ENCODE results near the gene RGS1.

Gene RGS1

DNA sequence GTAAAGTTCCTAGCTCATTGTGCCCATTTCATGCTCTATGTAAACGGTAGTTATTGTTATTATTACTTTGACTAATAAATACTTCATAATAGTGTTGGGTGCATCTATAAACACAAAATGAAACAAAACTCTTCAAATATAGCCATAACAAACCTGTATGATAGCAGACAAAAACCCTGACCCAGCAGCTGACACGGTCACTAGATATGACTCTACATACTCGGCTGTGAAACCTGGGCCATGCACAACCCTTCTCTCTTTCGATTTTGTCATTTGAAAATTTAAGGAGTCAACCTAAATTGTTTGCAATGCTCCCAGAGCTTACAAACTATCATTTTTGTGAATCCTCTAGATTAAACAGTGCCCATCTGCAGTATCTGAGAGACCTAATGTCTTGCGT, 52.3 kb downstream of the RGS1 start:
- DNase-seq = no peak

DNA sequence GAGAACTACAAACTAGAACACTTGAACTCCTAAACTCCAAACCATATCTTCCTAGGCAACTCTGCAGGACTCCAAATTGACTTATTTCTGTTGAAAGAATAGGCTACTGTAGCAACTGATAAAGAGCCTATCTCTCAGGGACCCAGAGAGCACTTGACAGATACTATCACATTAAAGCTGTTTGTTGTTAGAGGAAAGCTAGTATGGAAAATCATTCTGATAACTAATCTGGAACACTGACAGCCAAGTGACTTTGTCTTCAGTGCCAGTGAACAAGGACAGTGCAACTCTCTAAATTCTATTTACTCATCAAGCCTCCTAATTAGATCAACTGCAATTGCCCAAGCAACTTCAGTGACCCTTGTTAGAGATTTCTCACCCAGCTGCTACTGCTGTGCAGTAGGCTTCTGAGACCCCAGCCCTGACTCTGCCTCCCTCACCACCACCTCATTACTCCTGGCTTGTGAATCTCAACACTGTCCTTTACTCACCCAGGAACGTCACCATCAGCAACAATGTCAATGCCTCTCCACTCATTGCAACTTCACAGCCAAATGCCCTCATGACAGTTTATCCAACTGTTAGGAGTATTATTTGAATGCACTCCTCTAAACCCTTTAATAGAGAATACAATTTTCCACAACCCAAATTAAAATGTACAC, 53.0 kb downstream of the RGS1 start:
- DNase-seq = no peak

DNA sequence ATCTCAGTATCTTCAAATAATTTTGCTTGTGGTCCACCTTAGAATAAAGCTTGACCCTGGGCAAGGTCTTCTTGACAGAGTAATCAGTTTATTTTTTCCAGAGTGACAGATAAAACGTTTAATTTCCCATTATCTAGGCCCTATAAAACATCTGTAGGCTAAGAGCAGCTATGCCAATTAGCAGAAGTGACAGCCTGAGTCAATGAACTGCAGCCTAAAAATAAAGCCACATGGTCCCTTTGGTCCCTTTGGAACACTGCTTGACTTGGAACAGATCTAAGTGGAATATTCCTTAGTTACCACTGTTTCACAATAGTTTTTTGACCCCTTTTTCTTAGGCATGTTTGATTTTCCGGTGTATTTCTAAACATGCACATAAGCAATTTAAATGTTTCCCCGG, 54.0 kb downstream of the RGS1 start:
- DNase-seq = no peak

All from activated CD4-positive, alpha-beta T cell treated with anti-CD3 and anti-CD28 coated beads for 48 hours (primary cell).